Daoy (cell line): Measurements from ENCODE around the gene CD207. TPM values are rescaled to one million over a fixed set of nuclear protein-coding genes. Genes with fewer than 3 reads are reported as not detected.
A peak's percentile ranks its signal among the peaks of the same experiment; 100 is the strongest.
"Not testable (repeated sequence)": the region's sequence is repeated elsewhere in the genome, so short reads cannot be mapped to it uniquely, and the experiment has no call there.

Experiments used
- DNase-seq: peaks from one replicate; pipeline ENCODE4 v3.0.0-alpha.2; 2015; ENCODE audit warnings: low read depth
- total RNA-seq: library from RNA; depleted of rRNA; stranded (reverse); fragments of >200 nt; shearing (Covaris generic); gene quantifications from 2 replicates; pipeline ENCODE4 v1.2.3, GENCODE V29; 2014; rRNA removed

The CD207 gene
- total RNA-seq, result not detected in 2 replicates

DNA sequence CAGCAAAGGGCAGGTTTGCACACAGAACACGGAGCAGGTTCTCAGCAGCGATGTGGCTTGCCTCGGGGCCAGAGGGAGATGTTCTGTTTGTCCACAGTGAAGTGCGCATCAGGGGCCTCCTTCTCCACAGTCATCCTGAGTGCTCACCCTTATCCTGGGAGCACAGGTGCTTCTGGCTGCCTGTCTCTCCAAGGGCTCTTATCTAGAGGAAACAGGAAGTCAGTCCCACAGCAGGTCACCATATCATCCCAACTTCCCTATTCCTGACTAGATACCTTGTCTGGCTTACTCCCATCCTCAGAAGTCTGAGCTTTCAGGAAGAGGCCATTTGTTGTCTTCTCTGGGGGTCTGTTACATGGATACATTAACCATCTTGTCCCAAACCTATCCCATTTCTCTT lies at the start of gene CD207:
Gene CD207 (minus strand): TSS at position 174 of the 400 bp plus-strand sequence. CDS start 40 bp downstream, at position 134.
- DNase-seq, result no peak

DNA sequence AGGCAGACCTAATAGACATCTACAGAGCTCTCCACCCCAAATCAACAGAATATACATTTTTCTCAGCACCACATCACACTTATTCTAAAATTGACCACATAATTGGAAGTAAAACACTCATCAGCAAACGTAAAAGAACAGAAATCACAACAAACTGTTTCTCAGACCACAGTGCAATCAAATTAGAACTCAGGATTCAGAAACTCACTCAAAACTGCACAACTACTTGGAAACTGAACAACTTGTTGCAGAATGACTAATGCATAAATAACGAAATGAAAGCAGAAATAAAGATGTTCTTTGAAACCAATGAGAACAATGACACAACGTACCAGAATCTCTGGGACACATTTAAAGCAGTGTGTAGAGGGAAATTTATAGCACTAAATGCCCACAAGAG lies 42.9 kb upstream of the CD207 start:
- not testable (repeated sequence) for DNase-seq

DNA sequence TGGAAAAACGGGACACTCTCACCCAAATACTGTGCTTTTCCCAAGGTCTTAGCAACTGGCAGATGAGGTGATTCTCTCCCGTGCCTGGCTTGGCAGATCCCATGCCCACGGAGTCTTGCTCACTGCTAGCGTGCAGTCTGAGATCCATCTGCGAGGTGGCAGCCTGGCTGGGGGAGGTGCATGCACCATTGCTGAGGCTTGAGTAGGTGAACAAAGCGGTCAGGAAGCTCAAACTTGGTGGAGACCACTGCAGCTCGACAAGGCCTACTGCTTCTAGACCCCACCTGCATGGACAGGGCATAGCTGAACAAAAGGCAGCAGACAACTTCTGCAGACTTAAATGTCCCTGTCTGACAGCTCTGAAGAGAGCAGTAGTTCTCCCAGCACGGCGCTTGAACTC lies 40.5 kb upstream of the CD207 start:
- not testable (repeated sequence) for DNase-seq

DNA sequence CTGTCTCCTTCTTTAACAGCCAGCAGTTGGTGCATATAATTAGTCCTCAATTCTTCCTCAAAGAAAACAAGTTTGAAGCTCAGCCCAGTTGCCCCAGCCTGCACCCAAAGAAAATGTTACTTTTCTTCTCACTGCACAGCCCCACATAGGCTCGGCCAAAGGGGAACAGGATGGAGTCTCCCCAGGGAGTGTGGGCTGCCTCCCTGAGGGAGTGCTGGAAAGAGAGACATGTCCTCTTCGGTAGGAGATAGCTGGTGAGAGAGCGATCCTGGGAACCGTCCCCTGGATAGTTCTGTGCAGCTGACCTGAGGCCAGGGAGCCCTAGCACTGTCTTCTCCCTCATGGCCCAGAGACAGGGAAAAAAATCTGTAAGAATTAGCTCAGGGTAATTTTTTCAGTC lies 37.9 kb upstream of the CD207 start:
- no peak for DNase-seq

DNA sequence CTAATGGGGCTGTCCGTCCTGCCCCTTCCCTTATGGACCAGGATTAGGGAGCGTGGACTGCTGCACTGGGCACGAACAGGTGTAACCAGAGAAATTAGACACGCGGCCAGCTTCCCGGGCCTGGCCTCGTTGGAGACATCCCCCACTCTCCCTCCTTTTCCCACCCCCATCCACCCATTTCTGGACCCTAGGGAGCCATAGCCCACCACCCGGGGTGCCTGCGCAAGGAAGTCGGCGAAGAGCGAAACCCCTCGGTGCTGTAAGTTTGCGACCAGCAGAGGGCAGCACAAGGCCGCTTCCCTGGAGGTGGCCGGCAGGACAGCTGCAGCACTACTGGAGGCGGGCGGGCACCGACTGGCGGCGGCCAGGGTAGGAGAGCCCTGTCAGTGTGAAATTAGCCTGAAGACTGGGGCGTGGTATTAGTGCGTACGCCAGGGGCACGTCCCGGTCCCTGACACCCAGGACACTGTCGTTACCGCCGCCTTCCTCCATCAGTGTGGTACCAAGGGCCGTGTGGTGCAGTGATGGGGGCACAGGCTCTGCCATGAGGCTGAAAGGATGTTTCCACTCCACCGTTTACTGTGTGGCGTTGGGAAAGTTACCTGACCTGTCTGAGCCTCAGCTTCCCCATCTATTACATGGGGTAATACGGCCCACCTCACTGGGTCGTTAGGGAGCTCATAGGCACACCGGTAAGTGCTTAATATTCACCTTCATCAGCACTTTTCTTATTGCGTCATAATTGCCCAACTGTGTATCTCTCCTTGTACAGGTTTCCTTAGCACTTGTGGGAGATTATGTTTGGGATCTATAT lies 36.0 kb upstream of the CD207 start:
- peak; percentile 87 for DNase-seq

DNA sequence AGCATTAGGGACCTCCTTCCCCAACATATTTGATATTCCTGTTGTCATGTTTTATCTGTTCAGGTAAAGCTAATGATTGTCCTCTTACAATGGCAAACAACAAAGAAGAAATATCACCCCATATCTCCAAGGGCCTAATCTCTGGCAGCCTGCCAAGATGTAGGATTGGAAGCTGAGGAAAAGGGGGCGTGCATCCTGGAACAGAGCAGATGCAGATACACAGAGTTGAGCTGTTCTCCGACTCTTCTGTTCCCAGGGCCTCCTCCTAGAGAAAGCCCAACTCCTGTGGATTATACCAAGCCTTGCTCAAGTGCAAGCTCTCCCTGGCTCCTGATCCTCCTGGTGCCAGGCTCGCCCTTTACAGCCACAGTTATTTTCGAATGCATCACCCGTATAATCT lies 35.2 kb upstream of the CD207 start:
- no peak for DNase-seq

DNA sequence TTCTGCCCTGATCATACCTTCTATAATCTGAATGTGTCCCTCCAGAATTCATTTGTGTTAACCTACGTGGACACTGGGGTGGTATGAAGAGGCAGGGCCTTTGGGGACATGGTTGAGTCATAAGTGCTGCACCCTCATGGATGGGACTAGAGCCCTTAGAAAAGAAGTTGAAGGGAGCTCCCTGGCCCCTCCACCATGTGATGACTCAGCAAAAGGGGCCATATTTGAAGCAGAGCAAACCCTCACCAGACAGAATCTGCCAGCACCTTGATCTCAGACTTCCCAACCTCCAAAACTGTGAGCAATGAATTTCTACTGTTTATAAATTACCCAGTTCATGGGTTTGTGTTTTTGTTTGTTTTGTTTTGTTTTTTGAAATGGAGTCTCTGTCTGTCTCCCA lies 33.4 kb upstream of the CD207 start:
- DNase-seq, result no peak

DNA sequence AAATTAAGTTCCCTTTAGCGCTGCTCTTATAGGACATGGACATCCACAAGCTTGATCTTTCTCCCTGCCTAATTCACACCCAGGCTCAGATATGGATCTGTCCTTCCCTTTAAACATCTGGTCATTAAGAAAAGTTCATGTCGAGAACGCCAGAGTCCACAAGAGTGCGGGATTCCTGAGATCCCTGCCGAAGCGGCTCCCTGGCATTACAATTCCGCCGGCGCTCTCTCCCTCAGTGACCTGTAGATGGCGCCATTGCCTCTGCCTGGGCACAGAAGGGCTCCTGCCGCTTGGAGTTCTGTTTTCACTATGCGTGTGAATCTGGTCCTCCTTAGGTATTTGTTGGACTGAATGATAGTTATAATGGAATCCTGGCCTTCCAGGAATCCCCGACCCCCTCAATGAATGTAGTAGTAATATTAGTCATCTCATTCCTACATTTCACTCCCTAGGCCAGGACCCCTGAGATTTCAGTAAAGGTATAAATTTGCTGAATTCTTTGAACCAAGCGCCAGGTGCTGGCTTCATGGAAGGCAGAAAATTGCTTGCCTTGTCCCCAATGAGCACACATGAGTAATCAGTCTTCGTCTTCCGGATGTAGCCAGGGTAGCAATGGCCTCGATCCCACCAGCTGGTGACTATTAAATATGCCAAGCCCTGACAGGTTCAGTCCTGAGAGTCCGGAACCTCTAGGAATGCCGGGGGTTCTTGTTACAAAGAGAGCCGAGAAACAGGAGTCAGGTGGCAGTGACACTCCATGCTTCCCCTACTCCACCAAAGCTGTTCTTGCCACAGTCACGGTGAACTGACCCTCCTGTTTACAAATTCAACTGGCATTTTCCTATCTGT lies 26.4 kb upstream of the CD207 start:
- peak; percentile 77 for DNase-seq

DNA sequence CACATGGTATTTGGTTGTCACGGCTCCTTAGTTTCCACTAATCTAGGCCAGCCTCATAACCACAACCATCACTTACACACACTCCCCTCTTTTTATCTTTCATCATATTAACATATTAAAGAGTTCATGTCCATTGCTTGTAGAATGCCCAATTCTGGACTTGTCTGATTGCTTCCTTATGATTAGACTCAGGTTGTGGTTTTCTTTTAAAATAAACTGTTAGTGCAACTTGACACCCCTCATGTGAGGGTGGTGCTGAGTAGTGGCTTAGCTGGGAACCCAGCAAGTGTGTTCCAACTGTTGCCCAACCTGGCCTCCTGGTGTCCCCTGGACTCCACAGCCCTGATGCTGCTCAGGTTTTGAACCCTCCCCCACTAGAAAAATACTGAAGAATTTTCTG lies 20.1 kb upstream of the CD207 start:
- no peak for DNase-seq

DNA sequence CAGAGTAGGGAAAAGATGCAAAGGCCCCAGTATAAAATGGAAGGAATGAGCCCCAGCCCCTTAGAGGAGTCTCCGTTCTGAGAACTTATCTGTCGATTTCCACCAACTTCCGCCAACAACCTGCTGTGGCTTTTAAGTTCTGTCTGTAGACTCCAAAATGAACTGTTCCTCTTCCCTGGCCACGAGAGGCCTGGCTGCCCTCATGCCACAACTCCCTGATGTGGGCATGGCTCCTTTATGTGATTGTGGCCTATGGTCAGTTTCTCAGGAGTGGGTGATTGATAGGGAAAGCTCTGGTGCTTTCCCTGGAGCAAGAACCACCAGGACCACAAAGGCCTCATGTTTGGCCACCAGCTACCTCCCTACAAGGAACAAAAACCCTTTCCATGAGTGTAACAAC lies 18.8 kb upstream of the CD207 start:
- no peak for DNase-seq

DNA sequence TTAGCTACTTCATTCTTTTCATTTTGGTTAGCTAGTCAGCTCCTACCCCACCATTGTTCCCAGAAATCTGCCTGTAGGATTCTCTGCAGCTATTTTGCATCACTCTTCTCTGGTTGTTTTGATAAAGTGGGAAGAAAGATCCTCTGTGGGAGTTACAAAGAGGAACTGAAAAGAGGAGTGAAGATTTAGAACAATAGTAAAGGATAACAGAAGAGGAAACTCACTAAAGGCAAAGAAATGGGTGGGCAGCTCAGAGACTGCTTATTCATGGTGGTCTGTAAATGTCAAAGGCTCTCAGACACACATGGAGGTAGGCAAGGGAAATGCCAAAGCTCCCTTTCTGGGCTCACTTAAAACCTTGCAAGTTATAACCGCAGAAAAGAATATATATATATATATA lies 17.2 kb upstream of the CD207 start:
- no peak for DNase-seq

DNA sequence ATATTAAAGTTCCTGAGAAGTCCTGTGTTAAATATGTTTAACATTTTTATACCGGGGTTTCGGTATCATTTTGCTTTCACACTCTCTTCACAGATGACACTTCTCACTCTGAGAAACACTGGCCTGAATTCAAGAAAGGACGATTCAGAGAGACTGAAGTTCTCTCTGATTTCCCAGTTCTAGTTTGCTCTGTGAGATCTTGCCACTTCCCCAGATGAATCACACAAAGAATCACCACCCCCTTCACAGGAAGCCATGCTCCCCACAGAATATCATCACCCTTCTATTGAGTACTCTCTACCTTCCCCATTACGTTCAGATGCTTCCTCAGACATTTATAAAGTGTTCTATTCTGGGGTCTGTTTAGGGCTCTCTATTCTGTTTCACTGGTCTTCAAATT lies 16.1 kb upstream of the CD207 start:
- DNase-seq, result peak; percentile 45

DNA sequence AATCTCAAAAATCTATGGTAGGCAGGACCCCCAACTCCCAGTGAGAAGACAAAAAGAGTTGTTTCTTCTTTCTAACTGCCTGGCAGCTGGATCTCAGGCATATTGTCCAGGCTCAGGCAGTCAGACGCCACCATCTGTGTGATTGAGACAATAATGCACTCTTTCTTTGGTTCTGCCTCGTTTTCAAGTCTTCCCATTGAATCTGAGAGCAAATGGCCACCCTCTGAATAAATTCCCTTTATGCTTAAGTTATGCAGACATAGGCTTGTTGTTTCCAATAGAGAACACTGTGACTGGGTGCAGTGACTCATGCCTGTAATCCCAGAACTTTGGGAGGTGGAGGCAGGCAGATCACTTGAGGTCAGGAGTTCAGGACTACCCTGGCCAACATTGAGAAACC lies 15.3 kb upstream of the CD207 start:
- no peak for DNase-seq

DNA sequence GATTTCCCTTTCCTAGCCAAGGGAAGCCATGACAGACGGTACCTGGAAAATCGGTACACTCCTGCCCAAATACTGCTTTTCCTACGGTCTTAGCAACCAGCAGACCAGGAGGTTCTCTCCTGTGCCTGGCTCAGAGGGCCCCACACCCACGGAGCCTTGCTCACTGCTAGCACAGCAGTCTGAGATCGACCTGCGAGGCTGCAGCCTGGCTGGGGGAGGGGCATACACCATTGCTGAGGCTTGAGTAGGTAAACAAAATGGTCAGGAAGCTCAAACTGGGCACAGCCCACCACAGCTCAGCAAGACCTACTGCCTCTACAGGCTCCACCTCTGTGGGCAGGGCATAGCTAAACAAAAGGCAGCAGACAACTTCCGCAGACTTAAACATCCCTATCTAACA lies 6.8 kb upstream of the CD207 start:
- no peak for DNase-seq

DNA sequence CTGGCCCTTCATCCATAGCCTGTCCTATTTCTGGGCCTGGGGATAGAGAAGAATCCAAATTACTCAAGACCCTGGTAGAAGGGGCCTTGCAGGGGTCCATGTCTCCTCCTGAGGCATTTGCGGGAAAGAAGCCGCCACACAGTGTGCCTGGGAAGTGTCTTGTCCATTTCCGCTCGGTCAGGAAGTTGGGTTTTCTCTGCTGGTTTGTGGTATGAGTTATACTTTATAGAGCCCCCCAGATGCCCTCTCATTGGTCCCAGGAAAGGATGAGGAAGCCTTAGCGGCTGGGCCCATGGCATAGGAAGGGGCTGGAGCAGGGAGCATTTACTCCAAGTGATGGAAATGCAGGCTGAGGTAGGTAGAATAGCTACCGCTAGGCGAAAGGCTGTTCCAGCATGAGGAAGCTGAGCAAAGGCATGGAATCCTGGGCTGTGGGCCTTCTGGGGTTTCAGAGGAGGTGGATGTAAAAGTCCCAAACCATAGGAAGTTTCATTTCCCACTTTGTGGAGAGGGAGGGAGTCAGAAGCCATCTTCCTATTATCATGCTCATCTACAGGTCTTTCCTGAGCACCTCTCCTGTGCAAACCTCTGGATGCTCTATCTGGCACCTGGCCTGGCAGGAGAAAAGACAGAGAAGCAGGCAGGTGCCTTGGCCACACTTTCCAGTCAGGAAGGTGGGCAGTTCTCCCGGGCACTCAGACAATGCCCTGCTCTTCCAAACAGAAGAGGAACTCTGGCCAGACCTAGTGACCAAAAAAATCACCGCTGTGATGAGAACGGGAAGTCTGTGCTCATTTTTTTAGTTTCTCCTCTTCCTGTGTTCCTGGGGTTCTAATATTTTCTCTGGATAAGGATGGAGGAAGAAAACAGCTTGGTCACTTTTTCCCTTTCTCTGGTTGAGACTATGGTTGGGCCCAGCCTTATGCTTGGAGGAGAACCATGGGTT lies 2.6 kb upstream of the CD207 start:
- DNase-seq, result no peak

DNA sequence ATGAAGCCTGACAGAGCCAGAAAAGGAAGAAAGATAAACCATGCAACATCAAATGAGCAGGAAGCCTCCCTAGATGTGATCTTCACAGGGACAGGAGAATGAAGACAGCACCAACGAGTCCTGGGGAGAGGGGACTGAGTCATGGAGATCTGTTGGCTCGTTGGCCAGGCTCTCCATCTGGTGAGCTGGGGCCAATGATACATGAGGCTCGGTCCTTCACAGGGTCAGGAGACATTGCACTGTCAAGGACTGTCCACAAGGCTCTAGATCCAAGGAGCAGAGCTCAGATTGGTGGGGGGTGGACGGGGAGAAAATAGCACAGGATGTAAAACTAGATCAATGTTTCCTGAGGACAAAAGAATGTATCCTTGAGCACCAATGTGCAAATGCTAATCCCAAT lies 735 bp downstream of the CD207 start:
- no peak for DNase-seq

DNA sequence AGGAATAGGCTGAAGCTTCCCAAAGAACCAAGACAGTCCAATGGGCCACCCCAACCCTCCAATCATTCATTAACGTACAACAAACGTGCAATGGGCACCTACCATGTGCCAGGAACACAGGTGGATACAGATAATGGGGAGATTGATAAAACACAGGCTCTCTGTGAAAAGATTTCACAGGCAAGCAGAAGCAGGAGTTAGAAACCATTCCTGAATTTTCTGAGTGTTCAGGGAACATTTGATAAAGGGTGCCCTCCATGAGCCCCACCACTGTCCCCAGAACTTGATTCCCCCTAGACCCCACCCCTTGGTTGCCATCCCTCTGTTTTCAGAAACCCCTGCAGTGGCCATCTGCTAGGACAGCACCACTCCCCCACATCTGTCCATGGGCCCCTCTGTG lies 1.5 kb downstream of the CD207 start:
- no peak for DNase-seq

DNA sequence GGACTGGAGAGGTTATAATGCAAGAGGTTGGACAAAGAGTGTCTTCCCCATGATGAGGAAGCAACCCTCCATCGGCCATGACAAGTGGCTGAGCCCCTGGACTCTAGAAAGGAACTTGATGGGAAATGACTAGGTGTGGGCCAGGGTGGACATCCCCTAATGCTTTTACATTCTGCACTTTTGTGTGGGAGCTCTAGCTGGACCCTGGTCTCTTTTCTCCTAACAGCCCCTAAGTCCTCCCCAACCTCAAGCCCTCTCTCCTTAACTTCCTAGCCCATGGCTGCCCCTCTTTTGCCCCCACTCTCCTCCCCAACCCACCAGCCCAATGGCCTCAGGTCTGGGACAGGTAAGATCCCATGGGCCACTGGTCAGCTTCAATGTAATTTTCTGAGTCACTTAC lies 2.4 kb downstream of the CD207 start:
- no peak for DNase-seq

DNA sequence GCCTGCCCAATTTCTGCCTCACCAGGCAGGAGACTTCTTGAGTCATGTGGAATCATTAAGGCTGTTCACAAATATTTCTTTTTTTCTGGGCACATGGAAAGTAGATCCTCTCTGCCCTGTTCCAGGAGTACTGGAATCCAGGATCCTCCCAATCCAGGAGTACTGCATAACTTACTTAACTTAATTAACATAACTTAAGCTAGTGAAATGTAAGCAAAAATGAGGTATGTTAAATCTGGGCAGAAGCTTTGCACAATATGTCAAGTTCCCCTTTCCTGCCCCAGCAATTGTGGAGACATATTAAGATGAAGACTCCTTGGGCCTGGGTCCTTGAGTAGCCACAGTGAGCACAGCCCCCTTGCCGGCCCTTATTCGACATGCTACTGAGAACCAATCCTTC lies 3.2 kb downstream of the CD207 start:
- DNase-seq, result no peak

DNA sequence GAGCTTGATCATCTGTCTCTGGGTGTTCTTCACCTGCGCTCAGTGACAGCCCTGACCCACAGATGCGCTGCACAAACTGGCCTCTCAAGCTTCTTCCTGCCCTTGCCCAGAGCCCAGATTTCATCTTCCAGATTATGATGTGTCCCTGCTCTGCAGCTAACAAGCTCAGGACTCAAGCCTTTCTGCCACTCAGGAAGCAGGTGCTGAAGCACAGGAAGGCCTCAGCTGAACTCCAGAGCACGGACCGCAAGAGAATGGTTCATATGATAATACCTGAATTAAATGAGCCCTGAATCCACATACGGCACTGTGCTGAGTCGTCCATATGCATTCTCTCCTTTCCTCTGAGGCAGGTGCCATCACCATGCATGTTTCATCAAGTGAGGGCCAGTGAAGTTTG lies 3.8 kb downstream of the CD207 start:
- no peak for DNase-seq

DNA sequence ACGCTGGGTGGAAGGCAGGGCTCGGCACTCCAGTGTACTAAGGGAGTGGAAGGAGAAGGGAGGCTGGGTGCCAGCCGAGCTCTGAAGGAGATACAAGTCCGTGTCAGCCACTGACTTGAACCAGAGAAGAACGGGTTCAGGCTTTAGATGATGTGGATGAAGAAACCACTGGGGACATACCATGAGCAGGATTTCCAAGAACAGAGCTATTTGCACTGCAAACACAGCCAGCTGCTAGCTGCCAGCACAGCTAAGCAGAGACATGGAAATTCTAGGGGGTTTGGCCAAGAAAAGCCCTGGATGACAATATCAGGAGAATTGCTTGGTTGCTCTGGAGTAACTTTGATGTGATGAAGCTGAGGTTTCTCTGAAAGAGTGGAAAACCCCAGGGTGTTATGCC lies 5.2 kb downstream of the CD207 start:
- DNase-seq, result no peak

DNA sequence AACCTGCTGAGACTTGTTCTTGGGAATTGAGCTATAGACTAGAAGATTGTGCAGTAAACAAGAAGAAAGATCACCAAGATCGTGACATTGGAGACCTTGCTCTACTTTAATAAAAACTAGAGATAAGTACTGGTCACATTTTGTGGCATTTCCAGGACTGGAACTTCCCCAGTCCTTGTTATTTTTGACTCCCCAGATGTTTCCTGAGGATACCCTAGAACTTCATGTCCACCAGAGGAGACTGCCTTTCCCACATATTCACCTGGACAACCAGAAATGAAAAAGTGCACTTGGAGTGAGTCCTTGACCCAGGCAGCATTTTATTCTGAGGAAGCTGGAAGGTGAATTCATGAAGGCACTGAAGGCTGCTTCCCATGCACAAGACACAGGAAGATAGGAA lies 5.7 kb downstream of the CD207 start:
- DNase-seq, result no peak
